H1 (cell line): ENCODE results near the gene CD48. TPM values are rescaled to one million over a fixed set of nuclear protein-coding genes. Genes with fewer than 3 reads are reported as not detected.

Experiments
- CTCF ChIA-PET: fragments of 300-600 bp; sonication (Branson Sonifier 250); formaldehyde crosslinking; loops from one replicate; lab custom pipeline; 2021; ENCODE audit not compliant: partially characterized antibody; lab: Charles Lee
- POLR2A ChIA-PET: fragments of 300-600 bp; sonication (Branson Sonifier 250); formaldehyde crosslinking; loops from one replicate; lab custom pipeline; 2021; ENCODE audit warnings: inconsistent platforms; ENCODE audit not compliant: partially characterized antibody; lab: Charles Lee
- DNase-seq, 2 experiments: peaks; one replicate each; pipeline versions ENCODE4 v3.0.0 to v3.0.0-alpha.2; 2010 to 2022; ENCODE audit warnings: low spot score in 2 of 2, low read depth in 1 of 2, mixed read lengths in 1 of 2
- FAIRE-seq: peaks from 2 replicates; lab custom pipeline; 2011; peaks lifted over from hg19 to GRCh38; lab: Jason Lieb, UNC
- H2AFZ ChIP-seq: 2 replicates; pipeline ENCODE4 v1.8.1; 2012; ENCODE audit warnings: low read length, inconsistent platforms
- H2AK5ac ChIP-seq: 2 replicates; pipeline ENCODE4 v1.6.1; 2013; ENCODE audit warnings: low read depth, low read length
- H2BK120ac ChIP-seq: replicated peaks from 2 replicates; pipeline ENCODE3; 2013; ENCODE audit warnings: low read depth, low read length, inconsistent platforms
- H2BK12ac ChIP-seq: 2 replicates; pipeline ENCODE4 v1.6.1; 2013; ENCODE audit warnings: low read depth, low read length
- H2BK15ac ChIP-seq: 2 replicates; pipeline ENCODE4 v1.6.1; 2013; ENCODE audit warnings: low read length
- H2BK20ac ChIP-seq: 2 replicates; pipeline ENCODE4 v1.6.1; 2013; ENCODE audit warnings: low read length
- H2BK5ac ChIP-seq: 2 replicates; pipeline ENCODE4 v1.6.1; 2013; ENCODE audit warnings: low read depth, low read length
- H3K14ac ChIP-seq: 2 replicates; pipeline ENCODE4 v1.6.1; 2013; ENCODE audit warnings: inconsistent platforms; ENCODE audit not compliant: insufficient read length
- H3K18ac ChIP-seq: 2 replicates; pipeline ENCODE4 v1.6.1; 2013; ENCODE audit warnings: low read length; ENCODE audit errors: extremely low read depth
- H3K23ac ChIP-seq: 2 replicates; pipeline ENCODE4 v1.6.1; 2013; ENCODE audit warnings: inconsistent platforms; ENCODE audit not compliant: insufficient read length
- H3K23me2 ChIP-seq: 2 replicates; pipeline ENCODE4 v1.6.1; 2013; ENCODE audit warnings: low read depth, low read length
- H3K27ac ChIP-seq: 2 replicates; pipeline ENCODE4 v1.6.1; 2011; ENCODE audit warnings: low read depth, low read length, inconsistent platforms
- H3K27me3 ChIP-seq, 4 experiments: replicated peaks in 1 of 4; 1 replicate in 1 of 4; 2 replicates in 3 of 4; pipeline versions ENCODE4 v1.6.1 to v1.8.1; 2011 to 2013; ENCODE audit warnings: low read length in 3 of 4, mild to moderate bottlenecking in 3 of 4, inconsistent platforms in 2 of 4, mixed read lengths in 2 of 4, moderate library complexity in 1 of 4; ENCODE audit not compliant: control insufficient read depth in 3 of 4, insufficient read depth in 3 of 4; ENCODE audit errors: extremely low read depth in 1 of 4
- H3K36me3 ChIP-seq, 4 experiments: 2 replicates each; pipeline versions ENCODE4 v1.6.1 to v1.8.1; 2011 to 2013; ENCODE audit warnings: mild to moderate bottlenecking in 4 of 4, low read length in 3 of 4, moderate library complexity in 2 of 4, control low read depth in 1 of 4, inconsistent platforms in 1 of 4; ENCODE audit not compliant: insufficient read depth in 4 of 4, control insufficient read depth in 2 of 4
- H3K4ac ChIP-seq: replicated peaks from 2 replicates; pipeline ENCODE3; 2013; ENCODE audit warnings: low read length, low read depth, mixed read lengths, inconsistent platforms; ENCODE audit not compliant: insufficient read length
- H3K4me1 ChIP-seq, 4 experiments: replicated peaks in 1 of 4; 1 replicate in 1 of 4; 2 replicates in 3 of 4; pipeline versions ENCODE4 v1.6.1 to v1.8.1; 2011 to 2013; ENCODE audit warnings: low read length in 3 of 4, inconsistent platforms in 2 of 4, mixed read lengths in 1 of 4; ENCODE audit not compliant: insufficient read depth in 4 of 4, control insufficient read depth in 3 of 4
- H3K4me2 ChIP-seq, 2 experiments: 2 replicates each; pipeline versions ENCODE4 v1.6.1 to v1.8.1; 2011 to 2013; ENCODE audit warnings: low read depth in 2 of 2, low read length in 2 of 2, control low read depth in 1 of 2, inconsistent platforms in 1 of 2, mild to moderate bottlenecking in 1 of 2; ENCODE audit not compliant: insufficient read depth in 1 of 2
- H3K4me3 ChIP-seq, 4 experiments: fragments of 200-600, 300-600 bp in 1 of 4; sonication (generic), shearing (Covaris generic), sonication (Bioruptor Twin) in 1 of 4; 2 replicates each; pipeline versions ENCODE4 v1.5.1 to v1.8.1; 2011 to 2016; ENCODE audit warnings: low read length in 4 of 4, low read depth in 3 of 4, control low read depth in 2 of 4, inconsistent platforms in 2 of 4, mild to moderate bottlenecking in 2 of 4, mixed read lengths in 1 of 4, moderate library complexity in 1 of 4; ENCODE audit not compliant: insufficient read depth in 2 of 4; ENCODE audit errors: extremely low read depth in 1 of 4
- H3K56ac ChIP-seq: replicated peaks from 2 replicates; pipeline ENCODE3; 2013; ENCODE audit warnings: low read depth, mild to moderate bottlenecking, mixed read lengths, low read length, inconsistent platforms; ENCODE audit not compliant: insufficient read length
- H3K79me1 ChIP-seq: 2 replicates; pipeline ENCODE4 v1.6.1; 2013; ENCODE audit warnings: low read depth, low read length, control low read depth
- H3K79me2 ChIP-seq, 2 experiments: 2 replicates each; pipeline versions ENCODE4 v1.6.1 to v1.8.1; 2012 to 2013; ENCODE audit warnings: low read length in 2 of 2, mild to moderate bottlenecking in 2 of 2, inconsistent platforms in 1 of 2; ENCODE audit not compliant: insufficient read depth in 2 of 2, control insufficient read depth in 1 of 2
- H3K9ac ChIP-seq, 4 experiments: replicated peaks in 1 of 4; 1 replicate in 1 of 4; 2 replicates in 3 of 4; pipeline versions ENCODE4 v1.6.1 to v1.8.1; 2011 to 2013; ENCODE audit warnings: low read depth in 3 of 4, low read length in 3 of 4, control low read depth in 2 of 4, mild to moderate bottlenecking in 2 of 4, moderate library complexity in 2 of 4, inconsistent platforms in 1 of 4; ENCODE audit errors: extremely low read depth in 1 of 4
- H3K9me3 ChIP-seq, 2 experiments: 2 replicates each; pipeline versions ENCODE4 v1.6.1 to v1.8.1; 2012 to 2013; ENCODE audit warnings: mild to moderate bottlenecking in 2 of 2, moderate library complexity in 2 of 2, control low read depth in 1 of 2, inconsistent platforms in 1 of 2, low read depth in 1 of 2, low read length in 1 of 2, mixed read lengths in 1 of 2; ENCODE audit not compliant: insufficient read depth in 2 of 2
- H4K20me1 ChIP-seq, 2 experiments: replicated peaks in 1 of 2; 2 replicates each; pipeline versions ENCODE3 to v1.8.1; 2011 to 2013; ENCODE audit warnings: inconsistent platforms in 2 of 2, low read length in 2 of 2, mild to moderate bottlenecking in 1 of 2; ENCODE audit not compliant: insufficient read depth in 2 of 2, control insufficient read depth in 1 of 2
- H4K5ac ChIP-seq: 2 replicates; pipeline ENCODE4 v1.6.1; 2013; ENCODE audit warnings: low read length, low read depth, mixed read lengths, inconsistent platforms; ENCODE audit not compliant: insufficient read length
- H4K8ac ChIP-seq: 2 replicates; pipeline ENCODE4 v1.8.0; 2013; ENCODE audit warnings: mild to moderate bottlenecking, moderate library complexity, low read length, inconsistent platforms; ENCODE audit not compliant: insufficient read depth; ENCODE audit errors: extremely low read depth
- H4K91ac ChIP-seq: replicated peaks from 2 replicates; pipeline ENCODE3; 2013; ENCODE audit warnings: low read length, mixed read lengths, inconsistent platforms; ENCODE audit not compliant: insufficient read length
- CBX8 ChIP-seq: fragments of 300-800, 300-1000 bp; sonication (generic); IDR thresholded peaks from 2 replicates; pipeline ENCODE4 v1.7.1; 2016; ENCODE audit warnings: low read depth, low read length, borderline replicate concordance
- CHD1 ChIP-seq: IDR thresholded peaks from 2 replicates; pipeline ENCODE4 v1.6.1; 2012; ENCODE audit warnings: low read depth, low read length, improper control_type of control experiment
- CTBP2 ChIP-seq: IDR thresholded peaks from 2 replicates; pipeline ENCODE4 v1.7.0; 2011; ENCODE audit warnings: borderline replicate concordance, mild to moderate bottlenecking, moderate library complexity, mixed read lengths, low read length; ENCODE audit not compliant: insufficient read depth, insufficient read length
- EGR1 ChIP-seq: IDR thresholded peaks from 2 replicates; pipeline ENCODE4 v1.6.1; 2011; ENCODE audit warnings: low read depth, low read length, borderline replicate concordance
- HDAC2 ChIP-seq, 2 experiments: fragments of 300-600 bp in 1 of 2; sonication (generic) in 1 of 2; IDR thresholded peaks; 2 replicates each; pipeline ENCODE4 v1.6.1; 2011 to 2012; ENCODE audit warnings: low read depth in 2 of 2, low read length in 2 of 2, mild to moderate bottlenecking in 2 of 2, moderate library complexity in 2 of 2, borderline replicate concordance in 1 of 2, inconsistent platforms in 1 of 2
- KDM4A ChIP-seq: IDR thresholded peaks from one replicate; pipeline ENCODE4 v1.7.1; 2012; ENCODE audit warnings: low read depth, mild to moderate bottlenecking, moderate library complexity, low read length, inconsistent platforms; ENCODE audit not compliant: severe bottlenecking
- KDM5A ChIP-seq: fragments of 200-600 bp; IDR thresholded peaks from 2 replicates; pipeline ENCODE4 v1.7.1; 2012; ENCODE audit warnings: mild to moderate bottlenecking, low read length, inconsistent platforms, mixed read lengths
- POLR2A ChIP-seq, 2 experiments: IDR thresholded peaks; 1 replicate in 1 of 2; 2 replicates in 1 of 2; pipeline ENCODE4 v1.6.1; 2011; ENCODE audit warnings: low read depth in 2 of 2, low read length in 2 of 2, mild to moderate bottlenecking in 2 of 2; ENCODE audit errors: control extremely low read depth in 1 of 2
- POLR2AphosphoS5 ChIP-seq: IDR thresholded peaks from 2 replicates; pipeline ENCODE4 v1.6.1; 2011; ENCODE audit warnings: low read depth, low read length
- RNF2 ChIP-seq: fragments of 200-900, 300-1000 bp; sonication (generic); IDR thresholded peaks from 2 replicates; pipeline ENCODE4 v1.7.1; 2016; ENCODE audit warnings: borderline replicate concordance, low read depth, mild to moderate bottlenecking, antibody characterized with exemption, low read length; ENCODE audit not compliant: poor library complexity, severe bottlenecking; ENCODE audit errors: missing control alignments
- SIRT6 ChIP-seq: IDR thresholded peaks from one replicate; pipeline ENCODE4 v1.7.1; 2012; ENCODE audit warnings: low read length, inconsistent platforms
- SIX5 ChIP-seq: IDR thresholded peaks from 2 replicates; pipeline ENCODE4 v1.6.1; 2011; ENCODE audit warnings: mild to moderate bottlenecking, low read depth, low read length
- TAF7 ChIP-seq: optimal IDR thresholded peaks from 2 replicates; pipeline ENCODE3; 2011; ENCODE audit warnings: low read depth, mild to moderate bottlenecking, inconsistent platforms, low read length, moderate library complexity, borderline replicate concordance
- WGBS, 2 experiments: shearing (Covaris generic) in 1 of 2; methylation state at CpG; one replicate each; pipeline versions ENCODE4 v1.1.6 to v1.1.7; 2013 to 2015; ENCODE audit warnings: low lambda C conversion rate in 2 of 2, mixed read lengths in 2 of 2, inconsistent platforms in 1 of 2, low coverage in 1 of 2, missing lambda C conversion rate in 1 of 2; ENCODE audit not compliant: insufficient replicate concordance in 2 of 2, insufficient coverage in 1 of 2, insufficient read length in 1 of 2; ENCODE audit errors: extremely low coverage in 1 of 2, missing lambda C conversion rate in 1 of 2; 5-methylcytosine and 5-hydroxymethylcytosine counted together
- polyA plus RNA-seq, 7 experiments: library from polyadenylated mRNA; depleted of rRNA in 3 of 7; stranded (reverse) in 5 of 7; unstranded in 2 of 7; fragments of >200 nt in 5 of 7; fragments of 200-250 nt in 2 of 7; gene quantifications; 1 replicate in 5 of 7; 2 replicates in 1 of 7; 4 replicates in 1 of 7; pipeline versions ENCODE4 v1.2.1 to v1.2.3, GENCODE V29; 2011 to 2013; ENCODE audit warnings: missing spikeins in 2 of 7, mixed read lengths in 2 of 7
- total RNA-seq: library from RNA; stranded (reverse); fragmentation: NEBNext Ultra II Directional; extraction: Animal tissue kit (Norgen Biotek cat#: 25700); gene quantifications from 2 replicates; pipeline ENCODE4 v1.2.1, GENCODE V29; 2021
- TF ChIP-seq, protein P1 (sequence below): IDR thresholded peaks from 2 replicates; pipeline ENCODE4 v1.6.1; 2012; ENCODE audit warnings: inconsistent platforms

The CD48 gene
- total and polyA plus RNA-seq, 2 of the 8 experiments (the other 6 are each of a cell fraction or from before 2014, with no cell fraction given) = 0.08 TPM; not detected in 1

DNA sequence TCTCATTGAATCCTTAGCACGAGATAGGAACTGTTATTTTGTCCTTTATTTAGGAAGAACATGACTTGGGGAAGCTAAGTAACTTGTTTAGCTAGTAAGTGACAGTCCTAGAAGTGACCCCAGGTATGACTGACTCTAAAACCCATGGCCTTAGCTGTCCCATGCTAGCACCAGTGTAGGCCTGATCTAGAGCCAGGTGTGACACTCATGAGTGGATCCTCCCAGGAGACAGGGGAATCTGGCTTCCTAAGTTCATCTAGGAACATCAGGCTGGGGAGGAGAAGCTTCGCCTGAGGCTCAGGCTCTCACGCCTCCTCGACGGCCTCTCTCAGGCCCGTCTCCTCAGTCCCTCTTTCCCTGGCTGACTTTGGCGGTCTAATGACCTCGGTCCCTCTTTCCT is 31.2 kb downstream of the CD48 start:
- Histone ChIP-seq H4K8ac (no peak overlapping the region), H4K91ac (no peak overlapping the region), H3K79me1 (no peaks in the 10 kb centered on the region), H2AK5ac (no peak overlapping the region), H3K4me3 (no peak overlapping the region), H3K9me3 (no peaks in the 10 kb centered on the region), H3K36me3 (no peaks in the 10 kb centered on the region), H3K23me2 (no peaks in the 10 kb centered on the region), H2AFZ (no peak overlapping the region), H2BK15ac (no peak overlapping the region), H3K27ac (no peak overlapping the region), H3K4ac (no peak overlapping the region), H2BK20ac (0 out of 2 replicates have a peak overlapping the region, but pooled peaks have one; percentile 24), H3K79me2 (no peaks in the 10 kb centered on the region), H3K56ac (no peak overlapping the region), H3K27me3 (no peaks in the 10 kb centered on the region), H3K23ac (no peak overlapping the region), H2BK5ac (no peak overlapping the region), H4K20me1 (no peaks in the 10 kb centered on the region), H3K14ac (no peak overlapping the region), H2BK12ac (no peak overlapping the region), H2BK120ac (no peak overlapping the region), H3K4me1 (peaks cover 0 to 5% (median under 1%) of the 10 kb centered on the region in 4 experiments; a peak in 3 of 7 replicates), H3K9ac (no peak overlapping the region), H3K18ac (no peak overlapping the region), H3K4me2 (no peak overlapping the region), H4K5ac (no peak overlapping the region)
- CTCF ChIA-PET = interaction anchor here (0.7 to 7.7 kb wide), 41 partner anchors 8 to 310 kb away, joined by 3 to 77 read pairs (median 8); partner anchors contain the start of genes CD244, CD48, ITLN1 and ITLN2
- 79% methylated on average over 8 of the region's 8 CpGs; no CpG with 5 or more reads in 1 of the 2 experiments for WGBS, 2 experiments
- FAIRE-seq (no peak), DNase-seq (no peak)
- POLR2A ChIA-PET = interaction anchor here (1.9 kb wide), 1 partner anchor 9 kb away, joined by 5 read pairs; no protein-coding TSS in a partner anchor
- TF ChIP-seq SIX5 (no peak), CHD1 (no peak), POLR2A (IDR thresholded peaks at IDR 0.05; ENCODE audit: control extremely low read depth in 1 of 2, low read depth in 2 of 2, low read length in 2 of 2) (no peak), SIRT6 (no peak), TAF7 (no peak), HDAC2 (IDR thresholded peaks at IDR 0.05; ENCODE audit: borderline replicate concordance in 1 of 2, low read depth in 2 of 2, low read length in 2 of 2) (no peak), CBX8 (no peak), KDM4A (no peak), POLR2AphosphoS5 (no peak), CTBP2 (no peak), RNF2 (no peak), KDM5A (no peak), EGR1 (no peak)
- TF ChIP-seq, protein P1, sequence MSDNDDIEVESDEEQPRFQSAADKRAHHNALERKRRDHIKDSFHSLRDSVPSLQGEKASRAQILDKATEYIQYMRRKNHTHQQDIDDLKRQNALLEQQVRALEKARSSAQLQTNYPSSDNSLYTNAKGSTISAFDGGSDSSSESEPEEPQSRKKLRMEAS = no peak
